BJ (cell line): ENCODE measurements around the gene PBX1. TPM values are rescaled to one million over a fixed set of nuclear protein-coding genes. Genes with fewer than 3 reads are reported as not detected.

Source experiments
- CTCF ChIA-PET: fragments of 350-600 bp; formaldehyde crosslinking; extraction: SDS; loops from one replicate; lab custom pipeline; 2021; ENCODE audit warnings: antibody characterized with exemption, inconsistent platforms; lab: Yijun Ruan, JAX
- POLR2A ChIA-PET: fragments of 300-600 bp; sonication (Branson Sonifier 250); formaldehyde crosslinking; extraction: SDS; loops from one replicate; lab custom pipeline; 2021; ENCODE audit warnings: antibody characterized with exemption; lab: Charles Lee
- DNase-seq: peaks from one replicate; pipeline ENCODE4 v3.0.0-alpha.2; 2011; ENCODE audit warnings: low read depth
- H3K27me3 ChIP-seq: 2 replicates; pipeline ENCODE4 v1.6.0; 2011; ENCODE audit warnings: low read length; ENCODE audit not compliant: control insufficient read depth, insufficient read depth
- H3K36me3 ChIP-seq: 2 replicates; pipeline ENCODE4 v1.5.1; 2011; ENCODE audit warnings: low read length; ENCODE audit not compliant: control insufficient read depth, insufficient read depth
- H3K4me3 ChIP-seq: 2 replicates; pipeline ENCODE4 v1.5.1; 2011; ENCODE audit warnings: low read depth, mild to moderate bottlenecking, control low read depth, low read length
- CTCF ChIP-seq: IDR thresholded peaks from 2 replicates; pipeline ENCODE4 v1.5.1; 2011; ENCODE audit warnings: low read depth, mild to moderate bottlenecking, control low read depth, inconsistent platforms, low read length, moderate library complexity; ENCODE audit not compliant: insufficient read depth
- polyA plus RNA-seq: library from polyadenylated mRNA; depleted of rRNA; stranded (reverse); fragments of >200 nt; gene quantifications from 2 replicates; pipeline ENCODE4 v1.2.3, GENCODE V29; 2011

The PBX1 gene
- polyA plus RNA-seq, 1 experiment: 46.1 TPM

DNA sequence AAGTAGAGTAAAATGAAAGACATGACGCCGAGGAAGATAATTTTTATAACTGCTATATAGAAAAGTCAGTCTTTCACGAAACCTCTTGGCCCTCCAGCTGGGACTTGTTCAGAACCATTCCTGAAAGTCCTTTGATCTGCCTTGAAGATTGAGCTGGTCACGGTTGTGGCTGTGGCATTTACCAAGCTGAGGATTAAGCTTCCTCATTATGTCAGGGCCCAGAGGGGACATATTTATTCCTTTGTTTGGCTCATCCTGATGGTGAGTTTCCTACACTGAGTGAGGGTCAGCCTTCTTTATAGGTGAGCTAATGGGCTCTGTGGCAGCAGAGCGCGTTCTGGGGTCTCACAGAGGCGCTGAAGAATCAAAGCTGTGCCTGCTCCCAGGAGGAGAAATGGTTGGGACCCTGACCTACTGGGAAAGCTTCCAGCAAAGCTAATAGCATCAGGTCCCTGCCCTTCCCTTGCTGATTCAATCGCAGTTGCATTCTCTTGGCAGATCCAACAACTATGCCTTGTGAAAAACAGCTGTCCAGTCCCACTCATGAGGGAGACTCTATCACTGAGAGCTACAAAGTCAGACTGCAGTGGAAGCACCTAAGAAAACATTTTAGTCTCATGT, 43.2 kb upstream of the PBX1 start:
- ChIA-PET CTCF (interaction anchor here (0.9 to 1.8 kb wide), 3 partner anchors 26 to 272 kb away, joined by 3 read pairs; no protein-coding TSS in a partner anchor), POLR2A (interaction anchor here (0.5 kb wide), 1 partner anchor 519 kb away, joined by 4 read pairs; no protein-coding TSS in a partner anchor)
- no peak for DNase-seq
- TF ChIP-seq CTCF: no peak
- peaks cover 3% of the 10 kb centered on the region for H3K27me3 ChIP-seq
- no peak overlapping the region for H3K4me3 ChIP-seq
- H3K36me3 ChIP-seq: no peaks in the 10 kb centered on the region

DNA sequence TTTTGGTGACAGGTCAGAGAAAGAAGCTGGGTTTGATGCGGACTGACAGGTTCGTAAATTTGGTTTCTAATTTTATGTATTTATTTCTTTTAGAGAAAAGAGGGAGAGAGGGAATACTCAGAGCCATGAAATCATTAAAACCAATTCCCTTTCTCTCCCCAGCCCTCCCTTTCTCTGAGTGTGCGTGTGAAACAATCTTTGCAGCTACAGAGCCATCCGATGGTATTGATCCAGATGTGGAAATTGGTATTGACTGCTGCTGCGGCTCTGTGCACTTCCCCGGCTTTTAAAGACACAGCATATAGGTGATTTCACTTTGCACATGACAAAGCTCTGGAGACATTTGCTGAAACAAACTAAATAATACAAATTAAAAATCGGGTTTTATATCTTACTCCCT, 42.4 kb upstream of the PBX1 start:
- Histone ChIP-seq H3K36me3 (no peaks in the 10 kb centered on the region), H3K27me3 (peaks cover 3% of the 10 kb centered on the region), H3K4me3 (no peak overlapping the region)
- POLR2A ChIA-PET: no interaction called here
- CTCF ChIA-PET: interaction anchor here (0.9 to 1.8 kb wide), 4 partner anchors 23 to 271 kb away, joined by 3 read pairs; no protein-coding TSS in a partner anchor
- no peak for DNase-seq
- no peak for TF ChIP-seq CTCF

- POLR2A ChIA-PET: no interaction called here
Measured at GRCh38 chr1:164518692-164519332, 40.2 kb upstream of the PBX1 start.

DNA sequence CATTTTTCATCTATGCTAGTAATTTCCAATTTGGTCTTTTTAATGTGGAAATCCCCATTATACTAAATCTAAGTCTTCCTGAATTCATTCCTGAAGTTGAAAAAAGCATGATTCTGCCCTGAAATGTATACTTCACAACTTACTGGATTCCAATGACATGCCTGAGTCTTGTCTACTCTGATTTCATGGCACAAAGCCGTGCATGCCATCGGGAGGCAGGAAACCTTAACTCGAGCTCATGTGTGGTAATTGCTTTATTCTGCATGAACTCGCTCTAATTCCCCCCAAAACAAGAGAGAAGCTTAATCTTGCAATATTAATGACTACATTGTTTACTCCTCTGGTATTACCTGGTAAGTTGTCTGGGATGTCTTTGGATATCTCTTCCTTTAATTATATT, 39.6 kb upstream of the PBX1 start:
- H3K36me3 ChIP-seq: no peaks in the 10 kb centered on the region
- POLR2A ChIA-PET: no interaction called here
- H3K4me3 ChIP-seq: no peak overlapping the region
- TF ChIP-seq CTCF: no peak
- peaks cover 3% of the 10 kb centered on the region for H3K27me3 ChIP-seq
- no peak for DNase-seq
- CTCF ChIA-PET: interaction anchor here (1.0 kb wide), 1 partner anchor 16 kb away, joined by 3 read pairs; no protein-coding TSS in a partner anchor

More at GRCh38 chr1:164518692-164519332, 40.2 kb upstream of the PBX1 start:
- CTCF ChIA-PET: interaction anchor here (1.0 kb wide), 1 partner anchor 16 kb away, joined by 3 read pairs; no protein-coding TSS in a partner anchor
- H3K36me3 ChIP-seq: no peaks in the 10 kb centered on the region
- no peak for DNase-seq
- peaks cover 3% of the 10 kb centered on the region for H3K27me3 ChIP-seq
- no peak overlapping the region for H3K4me3 ChIP-seq
- no peak for TF ChIP-seq CTCF

- DNase-seq: no peak
- Histone ChIP-seq H3K27me3 (no peaks in the 10 kb centered on the region), H3K4me3 (no peak overlapping the region), H3K36me3 (no peaks in the 10 kb centered on the region)
- ChIA-PET POLR2A (no interaction called here), CTCF (no interaction called here)
- TF ChIP-seq CTCF: no peak
Measured at GRCh38 chr1:164524810-164525209, 34.2 kb upstream of the PBX1 start.
